Activated naive CD8-positive, alpha-beta T cell treated with anti-CD3 and anti-CD28 coated beads, Interleukin-2, amount 50 U/mL, for 24 hours (primary cell): ENCODE data around the gene COPB1.

ENCODE experiments used
- ATAC-seq: fragments of 150-1000 bp; cut with Tn5 transposase; one replicate; pipeline ENCODE4 v1.10.0; 2021
- DNase-seq: peaks from one replicate; pipeline ENCODE4 v3.0.0; 2021
- H3K27ac Mint-ChIP-seq: one replicate; pipeline ENCODE4 v1.8.0; 2021; ENCODE audit warnings: mild to moderate bottlenecking, mixed read lengths
- H3K27me3 Mint-ChIP-seq: one replicate; pipeline ENCODE4 v1.8.0; 2021; ENCODE audit warnings: mixed read lengths
- H3K36me3 Mint-ChIP-seq: one replicate; pipeline ENCODE4 v1.8.0; 2021; ENCODE audit warnings: low read depth, mixed read lengths
- H3K4me1 Mint-ChIP-seq: one replicate; pipeline ENCODE4 v1.8.0; 2021; ENCODE audit warnings: mixed read lengths
- H3K4me3 Mint-ChIP-seq: one replicate; pipeline ENCODE4 v1.8.0; 2021; ENCODE audit warnings: mild to moderate bottlenecking, moderate library complexity, mixed read lengths
- H3K9me3 Mint-ChIP-seq: one replicate; pipeline ENCODE4 v1.8.0; 2021; ENCODE audit warnings: mixed read lengths

The COPB1 gene

DNA sequence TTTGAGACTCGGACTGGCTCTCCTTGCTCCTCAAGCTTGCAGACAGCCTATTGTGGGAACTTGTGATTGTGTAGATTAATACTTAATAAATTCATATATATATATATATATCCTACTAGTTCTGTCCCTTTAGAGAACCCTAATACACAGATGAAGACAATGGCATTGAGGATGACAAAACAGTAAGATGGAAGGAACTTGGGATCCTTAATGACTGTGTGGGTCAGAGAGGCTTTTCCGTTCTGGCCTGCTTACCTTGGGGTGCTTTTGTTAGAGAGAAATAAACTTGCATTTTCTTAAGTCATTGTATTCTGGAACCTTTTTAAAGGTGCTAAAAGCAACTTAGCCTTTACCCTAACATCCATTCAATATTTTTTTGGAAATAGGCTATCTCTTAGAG, 91.0 kb downstream of the COPB1 start:
- ATAC-seq: no peak
- Mint-ChIP-seq H3K36me3 (no peaks in the 10 kb centered on the region), H3K4me3 (no peak overlapping the region), H3K9me3 (no peaks in the 10 kb centered on the region), H3K4me1 (peaks cover 27% of the 10 kb centered on the region), H3K27me3 (no peaks in the 10 kb centered on the region), H3K27ac (no peak overlapping the region)
- DNase-seq: no peak
